AG09319 (cell line): ENCODE results near the gene KRTAP4-9.
"Not testable (repeated sequence)": the region's sequence is repeated elsewhere in the genome, so short reads cannot be mapped to it uniquely, and the experiment has no call there.

Source experiments
- DNase-seq: peaks from one replicate; pipeline ENCODE4 v3.0.0-alpha.2; 2010; ENCODE audit warnings: low read depth; ENCODE audit errors: extremely low read depth
- CTCF ChIP-seq: IDR thresholded peaks from 2 replicates; pipeline ENCODE4 v1.5.1; 2011; ENCODE audit warnings: low read depth, mild to moderate bottlenecking, inconsistent platforms, low read length, moderate library complexity

KRTAP4-9 gene

GRCh38 chr17:41125064-41125463 lies 19.9 kb downstream of the KRTAP4-9 start:
- no peak for TF ChIP-seq CTCF
- no peak for DNase-seq

GRCh38 chr17:41126412-41126811 lies 21.2 kb downstream of the KRTAP4-9 start:
- TF ChIP-seq CTCF, result no peak
- no peak for DNase-seq

- no peak for TF ChIP-seq CTCF
Observed at GRCh38 chr17:41127371-41127770, 22.2 kb downstream of the KRTAP4-9 start.

GRCh38 chr17:41131979-41132378 lies 26.8 kb downstream of the KRTAP4-9 start:
- TF ChIP-seq CTCF, result no peak
- DNase-seq, result no peak

More at GRCh38 chr17:41127371-41127770, 22.2 kb downstream of the KRTAP4-9 start:
- DNase-seq, result no peak

GRCh38 chr17:41133880-41134735 lies 28.9 kb downstream of the KRTAP4-9 start:
- DNase-seq, result no peak
- TF ChIP-seq CTCF, result no peak

- DNase-seq, result not testable (repeated sequence)
Observed at GRCh38 chr17:41139865-41140264, 34.7 kb downstream of the KRTAP4-9 start.

- peak; percentile 16 for DNase-seq
- TF ChIP-seq CTCF, result no peak
Observed at GRCh38 chr17:41140360-41141131, 35.4 kb downstream of the KRTAP4-9 start, which contains the start of gene KRTAP4-6. TSS of gene KRTAP4-6 (minus strand) at chr17:41140544. CDS start at chr17:41140487, 57 bp downstream.
